ENCODE measurements around the gene IVD. TPM values are rescaled to one million over a fixed set of nuclear protein-coding genes. Genes with fewer than 3 reads are reported as not detected.
A peak's percentile ranks its signal among the peaks of the same experiment; 100 is the strongest.
"Not testable (repeated sequence)": the region's sequence is repeated elsewhere in the genome, so short reads cannot be mapped to it uniquely, and the experiment has no call there.

Gene IVD
- total RNA-seq, 1 donor from 2014 or later = 14.7 TPM

GRCh38 chr15:40439960-40440742, 34.6 kb downstream of the IVD start:
- peak; percentile 16 for ATAC-seq

GRCh38 chr15:40440743-40441564, 35.4 kb downstream of the IVD start, which contains the start of gene BAHD1:
Gene BAHD1 (plus strand): TSS chr15:40440953. CDS start chr15:40458465, 17,512 bp downstream.
- ATAC-seq = peak; percentile 82

- no peak for ATAC-seq
Measured at GRCh38 chr15:40441565-40442531, 36.3 kb downstream of the IVD start.

- ATAC-seq = no peak
Measured at GRCh38 chr15:40443255-40443654, 37.7 kb downstream of the IVD start.

GRCh38 chr15:40443846-40444245, 38.3 kb downstream of the IVD start:
- no peak for ATAC-seq

GRCh38 chr15:40444736-40445135, 39.1 kb downstream of the IVD start:
- no peak for ATAC-seq

GRCh38 chr15:40445421-40445922, 39.9 kb downstream of the IVD start:
- no peak for ATAC-seq

GRCh38 chr15:40446144-40446543, 40.5 kb downstream of the IVD start:
- no peak for ATAC-seq

GRCh38 chr15:40448354-40448753, 42.8 kb downstream of the IVD start:
- no peak for ATAC-seq

- no peak for ATAC-seq
Measured at GRCh38 chr15:40449275-40449674, 43.7 kb downstream of the IVD start.

GRCh38 chr15:40450047-40450446, 44.5 kb downstream of the IVD start:
- no peak for ATAC-seq

- no peak for ATAC-seq
Measured at GRCh38 chr15:40451527-40452158, 46.0 kb downstream of the IVD start.

GRCh38 chr15:40452296-40453090, 46.9 kb downstream of the IVD start:
- ATAC-seq = no peak

- ATAC-seq = not testable (repeated sequence)
Measured at GRCh38 chr15:40453941-40454340, 48.3 kb downstream of the IVD start.

- peak; percentile 56 for ATAC-seq
Measured at GRCh38 chr15:40454904-40455391, 49.4 kb downstream of the IVD start.

GRCh38 chr15:40456299-40456712, 50.7 kb downstream of the IVD start:
- ATAC-seq = peak; percentile 64

GRCh38 chr15:40456738-40457137, 51.1 kb downstream of the IVD start:
- no peak for ATAC-seq

- no peak for ATAC-seq
Measured at GRCh38 chr15:40458495-40459371, 53.1 kb downstream of the IVD start.

- ATAC-seq = no peak
Measured at GRCh38 chr15:40459391-40460015, 53.9 kb downstream of the IVD start.

Data from esophagus mucosa (tissue), 1 donor.